Adrenal gland (tissue), 12 donors: ENCODE measurements around the gene CD101. TPM values are rescaled to one million over a fixed set of nuclear protein-coding genes. Genes with fewer than 3 reads are reported as not detected.

Experiments used
- DNase-seq, 7 donors: peaks; one replicate each; pipeline ENCODE4 v3.0.0-alpha.2; 2019 to 2020
- H3K27ac ChIP-seq, 5 donors: fragments of 200-600 bp; sonication (generic) in 4 of 5; 1 replicate in 3 of 5; 2 replicates in 2 of 5; pipeline versions ENCODE4 v1.5.1 to v1.8.0; 2016 to 2020; ENCODE audit warnings: mild to moderate bottlenecking in 1 of 5
- H3K27me3 ChIP-seq: fragments of 200-600 bp; 2 replicates; pipeline ENCODE4 v1.8.0; 2021
- H3K36me3 ChIP-seq, 2 donors: fragments of 200-600 bp; replicated peaks in 1 of 2; 1 replicate in 1 of 2; 2 replicates in 1 of 2; pipeline versions ENCODE4 v1.5.1 to v1.8.0; 2018 to 2022
- H3K4me1 ChIP-seq, 2 donors: fragments of 200-600 bp; replicated peaks in 1 of 2; 1 replicate in 1 of 2; 2 replicates in 1 of 2; pipeline versions ENCODE4 v1.5.1 to v1.8.0; 2018 to 2021
- H3K4me3 ChIP-seq, 4 donors: fragments of 200-600 bp; sonication (generic) in 3 of 4; one replicate each; pipeline ENCODE4 v1.5.1; 2016 to 2018
- H3K9me3 ChIP-seq, 3 donors: fragments of 200-600 bp; sonication (generic) in 1 of 3; replicated peaks in 1 of 3; 1 replicate in 2 of 3; 2 replicates in 1 of 3; pipeline versions ENCODE4 v1.5.1 to v1.8.0; 2016 to 2021
- POLR2A ChIP-seq, 2 donors: fragments of 450-650 bp; IDR thresholded peaks; one replicate each; pipeline ENCODE4 v1.6.1; 2017; ENCODE audit warnings: antibody characterized with exemption in 2 of 2, mild to moderate bottlenecking in 2 of 2, moderate library complexity in 1 of 2
- WGBS, 4 donors: extraction: QIAGEN DNeasy Blood & Tissue Kit in 2 of 4; methylation state at CpG; one replicate each; pipeline versions ENCODE4 v1.1.5 to v1.1.7; 2013 to 2017; 5-methylcytosine and 5-hydroxymethylcytosine counted together
- intact Hi-C, 2 donors: fragments of 100-400 bp; cut with DNase I; formaldehyde crosslinking; loops; one replicate each; pipeline versions ENCODE4 v1.14.1 to v1.15.0; 2022 to 2023
- polyA plus RNA-seq, 3 donors: library from polyadenylated mRNA; stranded (reverse); fragments of 200-250 nt in 2 of 3; fragments of 350-450 nt in 1 of 3; fragmentation: Illumina TruSeq in 1 of 3; extraction: RNeasy Lipid Tissue Mini Kit (QIAGEN cat#74804) in 1 of 3; gene quantifications; one replicate each; pipeline ENCODE4 v1.2.3, GENCODE V29; 2013 to 2014
- total RNA-seq, 9 donors: library from RNA; depleted of rRNA in 4 of 9; stranded (reverse); fragments of >200 nt in 4 of 9; fragments of 120-200 nt in 1 of 9; fragmentation: NEBNext Ultra II Directional in 1 of 9; extraction: Animal tissue kit (Norgen Biotek cat#: 25700) in 1 of 9; gene quantifications; one replicate each; pipeline versions ENCODE4 v1.1.0 to v1.2.4, GENCODE V29; 2013 to 2023
- TF ChIP-seq, protein P1 (sequence below), 6 experiments: fragments of 450-650 bp in 4 of 6; fragments of 200-600 bp in 2 of 6; sonication (generic) in 1 of 6; IDR thresholded peaks; 1 replicate in 5 of 6; 2 replicates in 1 of 6; pipeline versions ENCODE4 v1.5.1 to v1.8.0; 2016 to 2021; ENCODE audit warnings: antibody characterized with exemption in 6 of 6, mild to moderate bottlenecking in 2 of 6, moderate library complexity in 1 of 6
- donor health status: healthy with polysubstance abuse.
- donor health status: Bipolar disorder and iron deficiency.
- donor health status: DM: yes; HTN: yes; CAD: no.
- donor health status: DM: no; HTN: no; CAD: no.
- donor health status: DM: no; HTN: no; CAD: no.
- donor health status: DM: yes; HTN: yes; CAD: no.

Gene CD101
- total and polyA plus RNA-seq, 12 donors = 0.47 to 7.5 (median 1.8) TPM

DNA sequence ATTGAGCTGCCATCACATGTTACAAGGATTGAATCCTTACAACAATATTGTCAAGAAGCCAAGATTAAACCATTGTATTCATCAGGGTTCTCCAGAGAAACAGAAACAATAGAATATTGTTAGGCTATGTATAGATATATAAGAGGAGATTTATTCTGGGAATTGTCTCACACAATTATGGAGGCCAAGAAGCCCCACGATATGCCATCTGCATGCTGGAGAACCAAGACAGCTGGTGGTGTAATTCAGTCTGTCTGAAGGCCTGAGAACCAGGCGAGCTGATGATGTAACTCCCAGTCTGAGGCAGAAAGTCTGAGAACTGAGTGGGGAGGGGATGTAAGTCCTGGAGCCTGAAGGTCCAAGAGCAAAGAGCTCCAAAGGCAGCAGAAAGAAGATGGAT lies 44.1 kb downstream of the CD101 start:
- intact Hi-C loops = no loop called here
- Histone ChIP-seq H3K27ac (no peak overlapping the region), H3K4me3 (no peak overlapping the region), H3K9me3 (no peaks in the 10 kb centered on the region), H3K4me1 (no peaks in the 10 kb centered on the region), H3K36me3 (no peaks in the 10 kb centered on the region), H3K27me3 (no peaks in the 10 kb centered on the region)
- WGBS, 4 donors = 69 to 75% (median 73%) methylated on average over 2 of the region's 2 CpGs
- no peak for TF ChIP-seq POLR2A (IDR thresholded peaks at IDR 0.05)
- TF ChIP-seq, protein P1, sequence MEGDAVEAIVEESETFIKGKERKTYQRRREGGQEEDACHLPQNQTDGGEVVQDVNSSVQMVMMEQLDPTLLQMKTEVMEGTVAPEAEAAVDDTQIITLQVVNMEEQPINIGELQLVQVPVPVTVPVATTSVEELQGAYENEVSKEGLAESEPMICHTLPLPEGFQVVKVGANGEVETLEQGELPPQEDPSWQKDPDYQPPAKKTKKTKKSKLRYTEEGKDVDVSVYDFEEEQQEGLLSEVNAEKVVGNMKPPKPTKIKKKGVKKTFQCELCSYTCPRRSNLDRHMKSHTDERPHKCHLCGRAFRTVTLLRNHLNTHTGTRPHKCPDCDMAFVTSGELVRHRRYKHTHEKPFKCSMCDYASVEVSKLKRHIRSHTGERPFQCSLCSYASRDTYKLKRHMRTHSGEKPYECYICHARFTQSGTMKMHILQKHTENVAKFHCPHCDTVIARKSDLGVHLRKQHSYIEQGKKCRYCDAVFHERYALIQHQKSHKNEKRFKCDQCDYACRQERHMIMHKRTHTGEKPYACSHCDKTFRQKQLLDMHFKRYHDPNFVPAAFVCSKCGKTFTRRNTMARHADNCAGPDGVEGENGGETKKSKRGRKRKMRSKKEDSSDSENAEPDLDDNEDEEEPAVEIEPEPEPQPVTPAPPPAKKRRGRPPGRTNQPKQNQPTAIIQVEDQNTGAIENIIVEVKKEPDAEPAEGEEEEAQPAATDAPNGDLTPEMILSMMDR (IDR thresholded peaks at IDR 0.05) = no peak
- DNase-seq = no peak

DNA sequence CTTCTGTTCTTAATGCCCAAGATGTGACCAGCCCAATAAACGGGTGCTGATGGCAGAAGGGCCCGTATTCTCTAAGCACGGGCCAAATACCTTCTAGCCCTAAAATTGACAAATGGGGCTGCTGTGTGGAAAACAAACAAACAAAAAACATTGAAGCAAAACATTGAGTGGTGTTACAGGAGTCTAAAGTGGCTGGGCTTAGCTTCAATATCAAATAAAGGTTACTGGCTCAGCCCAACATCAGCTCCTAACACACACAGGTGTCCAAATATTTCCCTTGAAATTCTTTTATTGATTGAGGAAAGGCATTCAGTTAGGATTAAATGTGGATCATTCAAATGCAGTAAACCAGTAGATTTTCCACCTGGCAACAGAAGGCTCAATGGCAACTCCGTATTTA lies 45.2 kb downstream of the CD101 start:
- Histone ChIP-seq H3K27ac (no peak overlapping the region), H3K9me3 (no peaks in the 10 kb centered on the region), H3K4me1 (no peaks in the 10 kb centered on the region), H3K27me3 (no peaks in the 10 kb centered on the region), H3K4me3 (no peak overlapping the region), H3K36me3 (no peaks in the 10 kb centered on the region)
- DNase-seq = no peak
- TF ChIP-seq POLR2A (IDR thresholded peaks at IDR 0.05) = no peak
- TF ChIP-seq, protein P1 (IDR thresholded peaks at IDR 0.05) = no peak
- intact Hi-C loops = no loop called here
- 76 to 84% (median 81%) methylated on average over 4 of the region's 4 CpGs for WGBS, 4 donors

DNA sequence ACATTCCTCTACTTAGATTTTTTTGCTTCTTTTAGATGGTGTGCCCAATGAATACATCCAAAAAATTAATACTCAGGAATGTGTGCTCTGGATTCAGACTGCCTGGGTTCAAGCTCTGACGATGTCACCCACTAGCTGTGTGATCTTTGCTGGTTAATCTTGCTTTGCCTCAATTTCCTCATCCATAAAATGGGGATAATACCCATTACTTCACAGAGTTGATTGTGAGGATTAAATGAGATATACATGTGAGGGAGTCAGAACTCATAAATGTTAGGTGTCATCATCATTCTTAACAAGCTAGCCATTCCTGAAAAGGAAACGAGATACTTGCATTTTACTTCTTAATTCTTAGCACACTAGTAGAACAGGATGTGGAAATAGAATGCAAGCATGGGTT lies 45.7 kb downstream of the CD101 start:
- 83 to 92% (median 87%) methylated on average over 2 of the region's 2 CpGs for WGBS, 4 donors

DNA sequence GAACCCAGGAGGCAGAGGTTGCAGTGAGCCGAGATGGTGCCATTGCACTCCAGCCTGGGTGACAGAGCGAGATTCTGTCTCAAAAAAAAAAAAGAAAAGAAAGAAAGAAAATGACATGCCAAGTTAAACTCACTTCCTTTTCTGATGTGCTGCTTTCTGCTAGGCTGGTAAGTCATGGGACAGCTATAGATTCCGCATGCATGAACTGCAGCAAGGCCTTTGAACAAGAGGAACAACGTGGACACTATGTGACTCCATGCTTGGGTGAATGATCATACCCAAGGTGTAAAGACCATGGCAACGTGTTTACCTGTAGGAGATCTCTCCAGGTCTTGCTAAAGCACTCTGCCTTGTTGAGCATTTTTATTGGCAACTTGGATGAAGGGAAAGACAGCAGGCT lies 48.3 kb downstream of the CD101 start:
- intact Hi-C loops = loop anchor here (10.0 kb wide), 3 partner anchors 135 to 315 kb away; no protein-coding TSS in a partner anchor
- H3K36me3 ChIP-seq = no peaks in the 10 kb centered on the region
- no peak for TF ChIP-seq POLR2A (IDR thresholded peaks at IDR 0.05)
- TF ChIP-seq, protein P1 (IDR thresholded peaks at IDR 0.05) = no peak
- DNase-seq = peak in 1 of 7 donors; percentile 21
- WGBS, 4 donors = 82 to 93% (median 88%) methylated on average over 5 of the region's 5 CpGs
- H3K4me3 ChIP-seq = no peak overlapping the region
- no peaks in the 10 kb centered on the region for H3K4me1 ChIP-seq
- no peaks in the 10 kb centered on the region for H3K27me3 ChIP-seq
- H3K27ac ChIP-seq = peak overlapping the region in 1 of 5 donors; percentile 48
- no peaks in the 10 kb centered on the region for H3K9me3 ChIP-seq

More for the DNA sequence above, 45.7 kb downstream of the CD101 start:
- H3K27me3 ChIP-seq = no peaks in the 10 kb centered on the region
- TF ChIP-seq POLR2A (IDR thresholded peaks at IDR 0.05) = no peak
- TF ChIP-seq, protein P1 (IDR thresholded peaks at IDR 0.05) = no peak
- intact Hi-C loops = no loop called here
- no peak overlapping the region for H3K4me3 ChIP-seq
- no peaks in the 10 kb centered on the region for H3K4me1 ChIP-seq
- H3K9me3 ChIP-seq = no peaks in the 10 kb centered on the region
- H3K36me3 ChIP-seq = no peaks in the 10 kb centered on the region
- DNase-seq = no peak
- no peak overlapping the region for H3K27ac ChIP-seq
